Measurements from ENCODE around the gene KCNAB2.
A peak's percentile ranks its signal among the peaks of the same experiment; 100 is the strongest.

Gene KCNAB2

GRCh38 chr1:6083801-6084446, 38.2 kb downstream of the KCNAB2 start:
- peak; percentile 30 for DNase-seq

GRCh38 chr1:6084781-6085495, 39.2 kb downstream of the KCNAB2 start:
- DNase-seq, result no peak

- DNase-seq, result no peak
These were observed 40.0 kb downstream of the KCNAB2 start for GRCh38 chr1:6085666-6086065.

DNA sequence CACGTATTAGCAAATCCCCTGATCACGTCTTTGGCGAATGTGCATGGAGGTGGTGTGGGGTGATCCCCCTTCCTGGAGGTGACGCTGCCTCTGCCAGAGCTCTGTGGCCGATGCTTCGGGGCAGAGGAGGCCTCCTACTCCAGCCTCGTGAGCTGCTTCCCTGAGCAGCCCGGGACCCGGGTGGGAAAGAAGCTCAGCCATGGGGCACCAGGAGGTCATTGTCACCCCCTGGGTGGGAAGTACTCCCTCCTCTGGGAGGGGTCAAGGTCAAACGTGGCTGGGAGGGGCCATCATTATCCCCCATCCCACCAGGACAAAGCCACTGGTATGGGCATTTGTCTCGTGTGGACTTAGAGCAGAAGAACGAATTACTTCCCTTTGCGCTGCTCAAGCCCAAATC, 40.7 kb downstream of the KCNAB2 start:
- DNase-seq, result no peak

- no peak for DNase-seq
These were observed 41.2 kb downstream of the KCNAB2 start for GRCh38 chr1:6086762-6087376.

GRCh38 chr1:6087377-6087772, 41.7 kb downstream of the KCNAB2 start:
- DNase-seq, result no peak

DNA sequence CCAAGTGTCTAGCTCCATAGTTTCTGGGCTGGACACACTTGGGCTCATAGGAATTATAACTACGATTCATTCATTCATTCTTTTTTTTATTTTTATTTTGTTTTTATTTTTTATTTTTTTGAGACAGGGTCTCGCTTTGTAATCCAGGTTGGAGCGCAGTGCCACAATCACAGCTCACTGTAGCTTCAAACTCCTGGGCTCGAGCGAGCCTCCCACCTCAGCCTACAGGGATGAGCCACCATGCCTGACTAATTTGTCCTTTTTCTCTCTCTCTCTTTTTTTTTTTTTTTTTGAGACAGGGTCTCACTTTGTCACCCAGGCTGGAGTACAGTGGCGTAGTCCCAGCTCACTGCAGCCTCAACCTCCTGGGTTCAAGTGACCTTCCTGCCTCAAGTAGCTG, 42.3 kb downstream of the KCNAB2 start:
- no peak for DNase-seq

DNA sequence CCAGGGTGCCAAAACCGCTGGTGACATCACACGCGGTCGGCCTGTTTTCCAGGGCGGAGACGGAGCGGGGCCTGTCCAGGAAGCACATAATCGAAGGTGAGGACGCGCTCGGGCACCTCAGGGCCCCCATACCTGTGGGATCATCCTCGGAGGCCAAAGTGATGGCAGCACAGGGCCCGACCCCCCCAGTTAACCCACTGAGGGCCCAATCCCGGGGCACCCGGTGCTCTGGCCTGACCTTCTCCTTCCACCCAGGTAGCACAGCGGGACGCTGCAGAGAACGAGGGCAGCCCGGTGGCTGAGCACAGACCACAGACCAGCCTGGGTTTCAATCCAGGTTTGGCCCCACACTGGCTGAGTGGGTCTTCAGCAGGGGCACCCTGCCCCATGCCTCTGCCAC, 43.3 kb downstream of the KCNAB2 start:
- no peak for DNase-seq

DNA sequence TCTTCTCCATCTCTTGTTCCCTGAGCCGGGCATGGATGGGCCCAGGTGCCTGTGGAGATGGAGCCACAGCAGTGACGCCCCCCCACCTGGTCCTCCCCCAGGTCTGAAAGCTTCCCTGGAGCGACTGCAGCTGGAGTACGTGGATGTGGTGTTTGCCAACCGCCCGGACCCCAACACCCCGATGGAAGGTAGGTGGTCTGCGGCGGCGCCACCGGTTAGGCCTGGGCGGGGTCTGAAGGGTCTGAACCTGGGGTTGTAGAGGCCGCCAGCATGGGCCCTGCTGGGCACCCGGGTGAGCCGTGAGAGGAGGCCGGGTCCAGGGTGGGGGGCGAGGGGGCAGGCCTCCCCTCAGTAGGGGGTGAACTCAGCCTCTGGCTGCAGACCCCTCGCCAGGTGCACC, 44.6 kb downstream of the KCNAB2 start:
- DNase-seq, result no peak

GRCh38 chr1:6090996-6091822, 45.5 kb downstream of the KCNAB2 start:
- no peak for DNase-seq

DNA sequence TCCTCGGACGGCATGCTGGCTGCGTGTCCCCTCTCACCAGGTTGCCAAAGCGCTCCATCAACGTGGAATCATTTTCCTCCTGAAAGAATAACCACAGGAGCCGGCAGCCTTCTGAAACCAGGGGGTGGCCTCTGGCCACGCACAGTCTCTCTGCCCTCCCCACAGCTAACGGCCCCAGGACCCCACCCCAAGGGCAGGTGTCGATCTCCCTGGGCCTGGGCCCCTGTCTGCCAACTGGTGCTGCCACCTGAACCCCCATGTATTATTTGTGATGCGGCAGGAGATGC, 46.1 kb downstream of the KCNAB2 start:
- DNase-seq, result no peak

GRCh38 chr1:6092211-6092610, 46.5 kb downstream of the KCNAB2 start:
- DNase-seq, result no peak

DNA sequence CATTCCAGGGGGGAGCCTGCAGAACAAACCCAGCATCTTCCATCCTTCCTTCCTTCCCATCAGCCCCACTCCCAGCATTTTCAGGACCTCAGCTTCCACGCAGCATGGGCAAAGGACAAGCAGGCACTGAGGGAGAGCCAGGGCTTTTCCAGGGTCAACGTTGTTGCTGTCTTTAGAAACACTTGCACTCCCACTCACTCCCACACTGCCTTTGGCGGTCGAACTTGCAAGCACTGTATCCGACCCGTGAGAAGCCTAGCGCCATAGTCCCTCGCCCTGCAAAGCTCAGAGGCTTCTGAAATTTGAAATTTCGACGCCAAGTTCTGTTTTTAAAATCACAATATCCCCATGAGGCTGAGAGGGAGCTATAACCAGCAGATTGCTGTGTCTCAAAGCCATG, 47.4 kb downstream of the KCNAB2 start:
- DNase-seq, result no peak

DNA sequence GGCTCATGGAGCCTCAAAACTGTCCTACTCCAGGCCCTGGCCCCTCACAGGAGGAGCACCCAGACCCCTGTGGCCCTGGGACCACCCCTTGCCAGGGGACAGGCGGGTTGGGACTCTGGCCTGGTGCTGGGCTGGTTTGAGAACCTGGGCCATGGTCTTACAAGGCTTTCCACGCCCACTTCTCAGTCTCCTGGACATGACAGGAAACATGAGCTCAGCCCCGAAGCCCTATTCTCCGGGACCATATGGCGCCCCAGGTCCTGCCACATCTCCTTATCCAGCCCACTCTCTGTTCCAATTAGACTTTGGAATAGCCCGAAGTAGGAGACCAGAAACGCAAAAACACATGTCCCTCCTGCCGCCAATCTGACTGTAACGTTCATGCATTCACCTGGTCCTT, 47.9 kb downstream of the KCNAB2 start:
- no peak for DNase-seq

GRCh38 chr1:6094246-6094645, 48.6 kb downstream of the KCNAB2 start:
- no peak for DNase-seq

GRCh38 chr1:6094801-6095505, 49.3 kb downstream of the KCNAB2 start:
- DNase-seq, result no peak

GRCh38 chr1:6095511-6096242, 50.0 kb downstream of the KCNAB2 start:
- no peak for DNase-seq

DNA sequence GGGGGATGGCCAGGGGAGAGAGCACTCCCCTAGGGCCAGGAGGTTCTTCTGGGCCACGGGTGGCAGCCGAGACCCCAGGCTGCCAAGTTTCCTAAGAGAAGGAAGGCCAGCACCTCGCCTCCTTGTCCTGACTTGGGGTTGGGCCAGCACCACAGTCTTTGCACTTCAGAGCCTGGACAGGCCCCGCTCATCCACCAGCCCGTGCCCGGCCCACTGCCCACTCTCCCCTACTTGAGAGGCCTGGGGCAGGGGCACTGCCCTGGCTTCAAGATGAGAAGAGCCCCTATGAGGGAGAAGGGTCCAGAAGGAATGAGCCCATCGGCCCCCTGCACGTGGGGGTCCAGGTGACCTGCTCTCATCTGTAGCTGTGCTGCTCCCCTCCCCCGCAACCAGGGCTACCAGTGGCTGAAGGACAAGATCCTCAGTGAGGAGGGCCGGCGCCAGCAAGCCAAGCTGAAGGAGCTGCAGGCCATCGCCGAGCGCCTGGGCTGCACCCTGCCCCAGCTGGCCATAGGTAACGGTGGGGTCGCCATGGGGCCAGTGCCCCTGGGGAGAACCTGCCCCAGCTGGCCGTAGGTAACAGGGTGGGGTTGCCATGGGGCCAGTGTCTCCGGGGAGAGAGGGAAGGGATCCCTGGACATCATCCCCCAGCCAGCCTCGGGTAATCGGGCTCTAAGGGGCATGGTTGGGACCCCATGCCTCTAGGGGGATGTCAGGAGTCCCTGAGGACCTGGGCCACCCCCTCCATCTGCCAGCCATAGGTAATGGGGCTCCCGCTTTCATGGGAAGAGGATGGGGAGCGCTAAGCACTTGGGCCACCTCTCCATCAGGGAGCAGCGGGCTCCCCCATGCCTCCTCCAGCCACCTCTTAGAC, 50.8 kb downstream of the KCNAB2 start:
- no peak for DNase-seq

- no peak for DNase-seq
These were observed 51.5 kb downstream of the KCNAB2 start for GRCh38 chr1:6097117-6097595.

DNA sequence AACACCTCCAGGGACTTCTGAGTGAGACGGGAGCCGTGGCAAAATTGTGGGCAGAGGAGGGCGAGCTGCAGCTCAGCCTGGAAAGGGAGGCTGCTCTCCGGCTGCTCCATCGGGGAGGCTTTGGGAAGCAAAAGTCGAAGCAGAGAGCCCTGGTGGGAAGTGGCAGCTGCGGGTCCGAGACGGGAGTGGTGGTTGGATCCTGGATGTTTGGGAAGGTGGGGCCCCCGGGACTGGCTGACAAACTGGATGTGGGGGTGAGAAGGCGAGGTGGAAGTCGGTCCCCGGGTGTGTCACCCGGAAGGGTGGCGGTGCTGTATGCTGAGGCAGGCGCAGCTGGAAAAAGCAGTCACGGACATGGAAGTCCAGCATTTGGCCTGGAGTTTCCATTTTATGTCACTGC, 52.1 kb downstream of the KCNAB2 start:
- no peak for DNase-seq

Measured in fibroblast of skin of scalp (primary cell).